ENCODE results near the gene METTL1. TPM values are rescaled to one million over a fixed set of nuclear protein-coding genes. Genes with fewer than 3 reads are reported as not detected.

METTL1 gene
- total RNA-seq, 1 experiment from 2014 or later: 17.9 TPM

GRCh38 chr12:57730336-57731067 is 41.4 kb downstream of the METTL1 start:
- Histone ChIP-seq H3K9me3 (ENCODE audit: insufficient read depth, low read depth) (no peaks in the 10 kb centered on the region), H3K4me1 (replicated peaks; ENCODE audit: insufficient read depth) (no peaks in the 10 kb centered on the region), H3K36me3 (ENCODE audit: low read depth) (no peaks in the 10 kb centered on the region), H3F3A (ENCODE audit: insufficient read depth, low read depth) (no peaks in the 10 kb centered on the region), H2AFZ (no peak overlapping the region), H4K20me1 (ENCODE audit: insufficient read depth) (no peaks in the 10 kb centered on the region), H3K4me2 (no peak overlapping the region), H3K4me3 (no peak overlapping the region), H3K9me2 (ENCODE audit: insufficient read depth) (no peaks in the 10 kb centered on the region), H3K79me2 (ENCODE audit: low read depth) (no peaks in the 10 kb centered on the region), H3K27ac (no peak overlapping the region), H3K27me3 (ENCODE audit: insufficient read depth, low read depth) (peaks cover 9% of the 10 kb centered on the region)
- ChIA-PET CTCF (no interaction called here), POLR2A (ENCODE audit: unreplicated experiment) (no interaction called here)
- DNase-seq: no peak
- TF ChIP-seq EZH2 (IDR thresholded peaks at IDR 0.05; ENCODE audit: low read depth) (no peak), CTCF (conservative IDR thresholded peaks at IDR 0.05) (no peak)
- no TSS peak for BruUV-seq (replicated peaks)
- intact Hi-C loops (cut with micrococcal nuclease; ENCODE audit: unreplicated experiment): no loop called here

GRCh38 chr12:57729321-57729844 is 42.5 kb downstream of the METTL1 start:
- intact Hi-C loops (cut with micrococcal nuclease; ENCODE audit: unreplicated experiment): loop anchor here (10.0 kb wide), 1 partner anchor 135 kb away; the partner anchor contains the start of gene PIP4K2C
- BruUV-seq (replicated peaks): no TSS peak

GRCh38 chr12:57727758-57728395 is 44.0 kb downstream of the METTL1 start:
- H3K27me3 ChIP-seq (ENCODE audit: insufficient read depth, low read depth): peaks cover 9% of the 10 kb centered on the region; the same call in 1 of the 2 replicates
- ChIA-PET CTCF (no interaction called here), POLR2A (ENCODE audit: unreplicated experiment) (no interaction called here)
- H3K36me3 ChIP-seq (ENCODE audit: low read depth): no peaks in the 10 kb centered on the region
- H3F3A ChIP-seq (ENCODE audit: insufficient read depth, low read depth): no peaks in the 10 kb centered on the region
- no peak for DNase-seq
- no peaks in the 10 kb centered on the region for H3K9me2 ChIP-seq (ENCODE audit: insufficient read depth)
- H2AFZ ChIP-seq: no peak overlapping the region
- H3K27ac ChIP-seq: no peak overlapping the region
- H3K4me1 ChIP-seq (replicated peaks; ENCODE audit: insufficient read depth): no peaks in the 10 kb centered on the region
- no peaks in the 10 kb centered on the region for H4K20me1 ChIP-seq (ENCODE audit: insufficient read depth)
- no TSS peak for BruUV-seq (replicated peaks)
- H3K4me2 ChIP-seq: no peak overlapping the region
- no peaks in the 10 kb centered on the region for H3K79me2 ChIP-seq (ENCODE audit: low read depth)
- no peaks in the 10 kb centered on the region for H3K9me3 ChIP-seq (ENCODE audit: insufficient read depth, low read depth)
- TF ChIP-seq CTCF (conservative IDR thresholded peaks at IDR 0.05): no peak
- H3K4me3 ChIP-seq: no peak overlapping the region
- intact Hi-C loops (cut with micrococcal nuclease; ENCODE audit: unreplicated experiment): loop anchor here (2.0 to 10.0 kb wide), 2 partner anchors 17 to 133 kb away; partner anchors contain the start of genes PIP4K2C and TSPAN31

More at GRCh38 chr12:57729321-57729844, 42.5 kb downstream of the METTL1 start:
- ChIA-PET CTCF (no interaction called here), POLR2A (ENCODE audit: unreplicated experiment) (no interaction called here)
- no peak for DNase-seq
- no peaks in the 10 kb centered on the region for H3K9me2 ChIP-seq (ENCODE audit: insufficient read depth)
- H2AFZ ChIP-seq: no peak overlapping the region
- H3K27me3 ChIP-seq (ENCODE audit: insufficient read depth, low read depth): peaks cover 9% of the 10 kb centered on the region; the same call in 1 of the 2 replicates
- no peaks in the 10 kb centered on the region for H3K36me3 ChIP-seq (ENCODE audit: low read depth)
- no peaks in the 10 kb centered on the region for H3K4me1 ChIP-seq (replicated peaks; ENCODE audit: insufficient read depth)
- no peaks in the 10 kb centered on the region for H3K9me3 ChIP-seq (ENCODE audit: insufficient read depth, low read depth)
- no peak overlapping the region for H3K27ac ChIP-seq
- TF ChIP-seq CTCF (conservative IDR thresholded peaks at IDR 0.05) (no peak), EZH2 (IDR thresholded peaks at IDR 0.05; ENCODE audit: low read depth) (no peak)
- no peak overlapping the region for H3K4me2 ChIP-seq
- no peaks in the 10 kb centered on the region for H3K79me2 ChIP-seq (ENCODE audit: low read depth)
- H3F3A ChIP-seq (ENCODE audit: insufficient read depth, low read depth): no peaks in the 10 kb centered on the region
- H4K20me1 ChIP-seq (ENCODE audit: insufficient read depth): no peaks in the 10 kb centered on the region
- no peak overlapping the region for H3K4me3 ChIP-seq

Measured in PC-9 (cell line).